Keratinocyte (primary cell): Measurements from ENCODE around the gene ZBTB46. TPM values are rescaled to one million over a fixed set of nuclear protein-coding genes. Genes with fewer than 3 reads are reported as not detected.

Source experiments
- DNase-seq: peaks from one replicate; pipeline ENCODE4 v3.0.0-alpha.2; 2011; ENCODE audit warnings: low read depth, missing footprints, low spot score
- FAIRE-seq: peaks from 2 replicates; lab custom pipeline; 2011; peaks lifted over from hg19 to GRCh38; lab: Jason Lieb, UNC
- H2AFZ ChIP-seq: 2 replicates; pipeline ENCODE4 v1.6.0; 2012; ENCODE audit warnings: low read length, control low read depth, inconsistent platforms; ENCODE audit not compliant: control insufficient read depth
- H3K27ac ChIP-seq: 2 replicates; pipeline ENCODE4 v1.5.1; 2011; ENCODE audit warnings: low read length; ENCODE audit not compliant: control insufficient read depth, insufficient read depth
- H3K27me3 ChIP-seq: 3 replicates; pipeline ENCODE4 v1.6.0; 2011; ENCODE audit warnings: low read length; ENCODE audit not compliant: control insufficient read depth, insufficient read depth; ENCODE audit errors: extremely low read depth
- H3K36me3 ChIP-seq, 2 experiments: 2 replicates in 1 of 2; 3 replicates in 1 of 2; pipeline ENCODE4 v1.5.1; 2011; ENCODE audit warnings: low read length in 2 of 2, mild to moderate bottlenecking in 1 of 2; ENCODE audit not compliant: control insufficient read depth in 2 of 2, insufficient read depth in 2 of 2; ENCODE audit errors: extremely low read depth in 1 of 2
- H3K4me1 ChIP-seq: 3 replicates; pipeline ENCODE4 v1.5.1; 2011; ENCODE audit warnings: low read length; ENCODE audit not compliant: control insufficient read depth, insufficient read depth; ENCODE audit errors: extremely low read depth
- H3K4me2 ChIP-seq: 3 replicates; pipeline ENCODE4 v1.6.0; 2011; ENCODE audit warnings: low read depth, low read length; ENCODE audit not compliant: control insufficient read depth, insufficient read depth; ENCODE audit errors: extremely low read depth
- H3K4me3 ChIP-seq, 3 experiments: fragments of 200-600 bp in 1 of 3; sonication (generic) in 1 of 3; 2 replicates in 2 of 3; 3 replicates in 1 of 3; pipeline ENCODE4 v1.5.1; 2011 to 2016; ENCODE audit warnings: low read length in 3 of 3, mild to moderate bottlenecking in 3 of 3, control low read depth in 2 of 3, inconsistent platforms in 1 of 3, low read depth in 1 of 3, mixed read lengths in 1 of 3, mixed run types in 1 of 3, moderate library complexity in 1 of 3; ENCODE audit not compliant: control insufficient read depth in 2 of 3, insufficient read depth in 2 of 3; ENCODE audit errors: extremely low read depth in 1 of 3
- H3K79me2 ChIP-seq: 2 replicates; pipeline ENCODE4 v1.6.0; 2012; ENCODE audit warnings: low read length; ENCODE audit not compliant: control insufficient read depth, insufficient read depth
- H3K9ac ChIP-seq: 3 replicates; pipeline ENCODE4 v1.6.0; 2011; ENCODE audit warnings: low read length; ENCODE audit not compliant: control insufficient read depth, insufficient read depth; ENCODE audit errors: extremely low read depth
- H3K9me1 ChIP-seq: 3 replicates; pipeline ENCODE4 v1.6.0; 2011; ENCODE audit warnings: low read length; ENCODE audit not compliant: control insufficient read depth, insufficient read depth; ENCODE audit errors: extremely low read depth
- H3K9me3 ChIP-seq: 2 replicates; pipeline ENCODE4 v1.5.1; 2012; ENCODE audit warnings: low read depth, low read length; ENCODE audit not compliant: control insufficient read depth
- H4K20me1 ChIP-seq: 3 replicates; pipeline ENCODE4 v1.6.0; 2011; ENCODE audit warnings: low read length; ENCODE audit not compliant: control insufficient read depth, insufficient read depth; ENCODE audit errors: extremely low read depth
- CTCF ChIP-seq, 3 experiments: IDR thresholded peaks in 1 of 3; conservative IDR thresholded peaks in 1 of 3; optimal IDR thresholded peaks in 1 of 3; 2 replicates in 2 of 3; 3 replicates in 1 of 3; pipeline versions ENCODE3 to v1.5.1; 2011; ENCODE audit warnings: low read length in 3 of 3, mild to moderate bottlenecking in 3 of 3, moderate library complexity in 2 of 3, control low read depth in 1 of 3, inconsistent platforms in 1 of 3; ENCODE audit not compliant: insufficient read depth in 2 of 3; ENCODE audit errors: extremely low read depth in 1 of 3
- EZH2 ChIP-seq: IDR thresholded peaks from one replicate; pipeline ENCODE4 v1.6.1; 2012; ENCODE audit warnings: inconsistent platforms, mild to moderate bottlenecking, low read length, moderate library complexity
- dilution Hi-C: fragments of 300-500 bp; cut with MboI; formaldehyde crosslinking; loops from one replicate; pipeline ENCODE4 v1.7.0; 2020; ENCODE audit warnings: low sequenced_read_pairs; ENCODE audit not compliant: extremely low pct_ligation_motif_present
- polyA plus RNA-seq, 5 experiments: library from polyadenylated mRNA; depleted of rRNA in 3 of 5; stranded (reverse) in 3 of 5; stranded (forward) in 1 of 5; unstranded in 1 of 5; fragments of >200 nt; gene quantifications; 1 replicate in 1 of 5; 2 replicates in 3 of 5; 3 replicates in 1 of 5; pipeline versions ENCODE4 v1.2.1 to v1.2.3, GENCODE V29; 2011 to 2012; ENCODE audit warnings: missing spikeins in 2 of 5, low read depth in 1 of 5, low replicate concordance in 1 of 5

ZBTB46 gene
- polyA plus RNA-seq, 1 donor (not counting 4 experiments of a cell fraction or from before 2014, with no cell fraction given) = 0.12 TPM

DNA sequence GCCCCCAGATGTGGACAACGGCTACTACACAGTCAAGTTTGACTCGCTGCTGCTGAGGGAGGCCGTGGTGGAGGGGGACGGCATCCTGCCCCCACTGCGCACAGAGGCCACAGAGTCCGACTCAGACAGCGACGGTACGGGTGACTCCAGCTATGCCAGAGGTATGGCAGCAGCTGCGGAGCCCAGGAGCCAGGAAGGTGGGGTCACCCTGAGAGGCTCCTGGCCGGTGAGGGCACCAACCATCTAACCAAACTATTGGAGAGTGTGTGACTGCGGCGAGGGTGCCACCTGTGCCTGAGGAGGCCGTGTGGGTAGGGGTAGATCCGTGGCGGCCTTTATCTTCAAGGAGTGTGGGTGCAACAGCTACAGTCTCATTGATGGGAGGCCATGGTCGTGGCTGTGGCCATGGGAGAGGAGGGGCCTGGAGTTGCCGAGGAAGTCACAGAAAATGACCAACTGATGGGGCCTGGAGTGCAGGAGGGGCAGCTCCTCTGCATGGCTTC, 97.4 kb downstream of the ZBTB46 start:
- H3K4me2 ChIP-seq = no peak overlapping the region
- H3K4me1 ChIP-seq = peaks cover 18% of the 10 kb centered on the region
- no peaks in the 10 kb centered on the region for H3K9me1 ChIP-seq
- no peaks in the 10 kb centered on the region for H4K20me1 ChIP-seq
- peaks cover 20% of the 10 kb centered on the region for H3K79me2 ChIP-seq
- H3K27me3 ChIP-seq = no peaks in the 10 kb centered on the region
- H3K27ac ChIP-seq = no peak overlapping the region
- H3K9me3 ChIP-seq = no peaks in the 10 kb centered on the region
- DNase-seq (no peak), FAIRE-seq (no peak)
- H3K4me3 ChIP-seq = no peak overlapping the region
- H2AFZ ChIP-seq = no peak overlapping the region
- TF ChIP-seq CTCF (optimal IDR thresholded peaks at IDR 0.05 in 1 of 3, IDR thresholded peaks at IDR 0.05 in 1 of 3, conservative IDR thresholded peaks at IDR 0.05 in 1 of 3; ENCODE audit: extremely low read depth in 1 of 3, insufficient read depth in 2 of 3, low read length in 3 of 3) (no peak), EZH2 (no peak)
- dilution Hi-C loops = no loop called here
- H3K36me3 ChIP-seq = peaks cover 19 to 23% of the 10 kb centered on the region in 2 experiments
- H3K9ac ChIP-seq = no peak overlapping the region

- Histone ChIP-seq H3K4me1 (peaks cover 13% of the 10 kb centered on the region), H4K20me1 (no peaks in the 10 kb centered on the region), H2AFZ (no peak overlapping the region), H3K9me3 (no peaks in the 10 kb centered on the region), H3K27me3 (no peaks in the 10 kb centered on the region), H3K9ac (no peak overlapping the region), H3K27ac (no peak overlapping the region), H3K36me3 (peaks cover 20 to 26% of the 10 kb centered on the region in 2 experiments), H3K9me1 (no peaks in the 10 kb centered on the region), H3K4me3 (no peak overlapping the region), H3K79me2 (peaks cover 21% of the 10 kb centered on the region), H3K4me2 (no peak overlapping the region)
- FAIRE-seq = no peak
- no peak for TF ChIP-seq CTCF (optimal IDR thresholded peaks at IDR 0.05 in 1 of 3, IDR thresholded peaks at IDR 0.05 in 1 of 3, conservative IDR thresholded peaks at IDR 0.05 in 1 of 3; ENCODE audit: extremely low read depth in 1 of 3, insufficient read depth in 2 of 3, low read length in 3 of 3)
- no peak for TF ChIP-seq EZH2
- dilution Hi-C loops = no loop called here
- DNase-seq = no peak
Measured at GRCh38 chr20:63733117-63733516, 97.9 kb downstream of the ZBTB46 start.
